ENCODE data around the gene PLPPR3. TPM values are rescaled to one million over a fixed set of nuclear protein-coding genes. Genes with fewer than 3 reads are reported as not detected.
"Not testable (repeated sequence)": the region's sequence is repeated elsewhere in the genome, so short reads cannot be mapped to it uniquely, and the experiment has no call there.

Gene PLPPR3
- total RNA-seq, 1 donor from 2014 or later = not detected

- intact Hi-C loops (cut with micrococcal nuclease) = no loop called here
Measured at GRCh38 chr19:829129-829758, 7.5 kb upstream of the PLPPR3 start.

DNA sequence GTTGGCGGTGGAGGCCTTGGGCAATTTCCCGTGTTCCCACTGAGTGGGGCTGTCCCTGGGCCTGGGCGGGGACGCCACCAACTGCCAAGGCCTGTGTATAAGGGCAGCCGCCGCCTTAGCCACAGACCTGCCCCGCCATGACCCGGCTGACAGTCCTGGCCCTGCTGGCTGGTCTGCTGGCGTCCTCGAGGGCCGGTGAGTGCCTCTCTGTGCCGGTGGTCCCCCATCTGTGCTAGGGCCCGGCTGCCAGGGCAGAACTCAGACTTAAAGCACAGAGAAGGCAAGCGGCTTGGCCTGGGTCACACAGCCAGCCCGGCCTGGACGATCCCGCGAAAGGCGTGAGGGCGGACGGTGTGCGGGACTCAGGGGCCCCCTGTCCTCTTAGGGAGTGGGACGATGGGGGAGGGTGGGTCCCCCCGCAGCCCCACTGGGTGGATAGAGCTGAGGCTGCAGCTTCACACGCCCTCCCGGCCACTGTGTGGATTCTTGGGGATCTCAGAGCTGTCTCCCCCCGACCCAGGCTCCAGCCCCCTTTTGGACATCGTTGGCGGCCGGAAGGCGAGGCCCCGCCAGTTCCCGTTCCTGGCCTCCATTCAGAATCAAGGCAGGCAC is 6.1 kb upstream of the PLPPR3 start, which contains the start of gene AZU1:
TSS of gene AZU1 (plus strand) at position 128 of the 612 bp plus-strand sequence. CDS start at position 138, 10 bp downstream.
- intact Hi-C loops (cut with micrococcal nuclease) = no loop called here

GRCh38 chr19:827314-827709 is 5.6 kb upstream of the PLPPR3 start:
- intact Hi-C loops (cut with micrococcal nuclease) = no loop called here

- intact Hi-C loops (cut with micrococcal nuclease) = no loop called here
Measured at GRCh38 chr19:825897-826644, 4.3 kb upstream of the PLPPR3 start.

DNA sequence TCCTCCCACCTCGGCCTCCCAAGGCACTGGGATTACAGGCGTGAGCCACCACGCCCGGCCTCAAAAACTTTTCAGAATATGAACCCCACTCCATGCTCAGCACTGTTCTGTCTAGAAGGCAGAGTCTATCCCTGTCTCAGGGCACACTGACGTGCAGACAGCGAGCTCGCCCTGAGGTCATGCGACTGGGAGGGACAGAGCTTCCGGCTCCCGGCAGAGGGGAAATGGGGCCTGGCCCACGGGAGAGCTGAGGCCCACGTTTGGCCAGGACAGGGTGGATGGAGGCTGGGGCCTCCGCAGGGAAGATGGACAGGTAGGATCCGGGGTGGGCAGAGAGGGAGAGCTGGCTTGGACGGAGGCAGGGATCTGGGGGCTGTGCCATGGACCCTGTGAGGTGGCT is 3.1 kb upstream of the PLPPR3 start:
- intact Hi-C loops (cut with micrococcal nuclease) = no loop called here

DNA sequence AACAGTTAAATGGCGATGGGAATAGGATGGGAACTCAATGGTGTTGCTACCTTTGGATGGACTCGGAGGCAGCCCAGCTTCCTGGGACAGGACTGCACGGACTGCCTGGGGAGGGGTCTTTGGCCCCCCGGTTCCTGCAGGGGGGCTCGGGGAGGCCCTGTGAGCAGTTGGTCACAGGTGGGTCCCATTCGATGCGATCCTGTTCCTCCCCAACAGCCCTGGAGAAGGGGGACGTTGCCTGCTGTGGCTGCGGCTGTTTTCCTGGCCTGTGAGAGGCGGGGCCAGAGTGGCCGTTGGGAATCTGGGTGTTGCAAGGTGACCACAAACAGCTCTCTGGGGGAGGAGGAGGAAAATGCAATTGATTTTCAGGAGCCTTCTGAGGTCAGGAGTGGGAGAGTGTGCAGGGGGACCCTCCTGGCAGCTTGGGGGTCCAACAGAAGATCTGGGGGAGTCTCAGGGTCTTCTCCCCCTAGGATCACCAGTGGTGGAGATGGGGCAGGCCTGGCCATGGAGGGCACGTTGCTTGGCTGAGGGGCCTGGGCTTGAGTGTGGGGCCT is 1.9 kb upstream of the PLPPR3 start:
- intact Hi-C loops (cut with micrococcal nuclease) = no loop called here

GRCh38 chr19:821231-821824 is 427 bp downstream of the PLPPR3 start:
- intact Hi-C loops (cut with micrococcal nuclease) = no loop called here

- intact Hi-C loops (cut with micrococcal nuclease) = not testable (repeated sequence)
Measured at GRCh38 chr19:820212-820611, 1.5 kb downstream of the PLPPR3 start.

GRCh38 chr19:816500-816857 is 5.3 kb downstream of the PLPPR3 start:
- intact Hi-C loops (cut with micrococcal nuclease) = no loop called here

DNA sequence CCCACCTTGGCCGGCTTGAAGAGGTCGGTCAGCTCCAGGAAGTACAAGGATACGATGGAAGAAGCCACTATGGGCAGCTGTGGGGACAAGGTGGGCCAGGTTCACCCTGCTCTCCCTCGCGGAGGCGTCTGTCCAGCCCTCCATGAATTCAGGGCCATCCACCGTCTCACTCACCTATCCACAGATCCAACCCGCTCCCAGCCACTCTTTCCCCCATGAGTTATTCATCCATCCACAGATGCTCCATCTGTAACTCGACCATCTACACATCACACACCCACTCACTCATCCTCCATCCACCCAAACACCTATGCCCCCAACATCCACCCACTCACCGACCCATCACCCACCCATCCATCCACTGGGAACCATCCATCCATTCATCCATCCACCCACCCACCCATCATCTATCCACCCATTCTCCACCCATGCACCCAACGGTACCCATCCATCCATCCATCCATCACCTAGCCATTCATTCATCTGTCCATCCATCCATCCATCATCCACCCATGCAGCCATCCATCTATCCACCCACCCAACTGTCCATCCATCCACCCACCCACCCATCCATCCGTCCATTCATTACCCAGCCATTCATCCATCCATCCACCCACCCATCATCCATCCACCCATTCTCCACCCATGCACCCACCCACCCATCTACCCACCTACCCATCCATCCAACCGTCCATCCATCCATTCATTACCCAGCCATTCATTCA is 5.8 kb downstream of the PLPPR3 start:
- intact Hi-C loops (cut with micrococcal nuclease) = no loop called here

DNA sequence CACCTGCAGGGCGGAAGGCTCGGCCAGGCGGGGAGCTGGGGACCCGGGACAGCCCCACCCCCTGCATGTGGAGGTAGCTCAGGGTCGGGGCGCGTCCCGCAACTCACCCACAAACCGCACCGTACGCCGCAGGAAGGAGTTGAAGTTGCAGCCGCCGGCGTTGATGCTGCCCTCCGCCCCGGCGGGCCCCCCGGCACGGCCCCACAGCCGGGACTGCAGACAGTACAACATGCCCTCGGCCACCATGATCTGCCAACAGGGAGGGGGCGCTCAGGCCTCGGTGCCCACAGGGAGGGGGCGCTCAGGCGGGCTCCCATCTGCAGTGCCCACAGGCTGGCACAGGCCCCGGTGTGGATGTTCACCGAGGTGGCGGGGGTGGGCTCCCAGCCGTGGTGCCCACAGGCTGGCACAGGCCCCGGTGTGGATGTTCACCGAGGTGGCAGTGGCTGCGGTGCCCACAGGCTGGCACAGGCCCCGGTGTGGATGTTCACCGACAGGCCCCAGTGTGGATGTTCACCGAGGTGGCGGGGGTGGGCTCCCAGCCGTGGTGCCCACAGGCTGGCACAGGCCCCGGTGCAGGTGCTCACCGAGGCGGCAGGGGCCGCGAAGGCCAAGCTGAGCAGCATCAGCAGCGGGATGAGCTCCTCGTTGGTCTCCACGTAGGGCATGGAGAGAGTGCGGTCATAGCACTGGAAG is 6.5 kb downstream of the PLPPR3 start:
- intact Hi-C loops (cut with micrococcal nuclease) = no loop called here

- intact Hi-C loops (cut with micrococcal nuclease) = no loop called here
Measured at GRCh38 chr19:814152-815078, 7.3 kb downstream of the PLPPR3 start.

DNA sequence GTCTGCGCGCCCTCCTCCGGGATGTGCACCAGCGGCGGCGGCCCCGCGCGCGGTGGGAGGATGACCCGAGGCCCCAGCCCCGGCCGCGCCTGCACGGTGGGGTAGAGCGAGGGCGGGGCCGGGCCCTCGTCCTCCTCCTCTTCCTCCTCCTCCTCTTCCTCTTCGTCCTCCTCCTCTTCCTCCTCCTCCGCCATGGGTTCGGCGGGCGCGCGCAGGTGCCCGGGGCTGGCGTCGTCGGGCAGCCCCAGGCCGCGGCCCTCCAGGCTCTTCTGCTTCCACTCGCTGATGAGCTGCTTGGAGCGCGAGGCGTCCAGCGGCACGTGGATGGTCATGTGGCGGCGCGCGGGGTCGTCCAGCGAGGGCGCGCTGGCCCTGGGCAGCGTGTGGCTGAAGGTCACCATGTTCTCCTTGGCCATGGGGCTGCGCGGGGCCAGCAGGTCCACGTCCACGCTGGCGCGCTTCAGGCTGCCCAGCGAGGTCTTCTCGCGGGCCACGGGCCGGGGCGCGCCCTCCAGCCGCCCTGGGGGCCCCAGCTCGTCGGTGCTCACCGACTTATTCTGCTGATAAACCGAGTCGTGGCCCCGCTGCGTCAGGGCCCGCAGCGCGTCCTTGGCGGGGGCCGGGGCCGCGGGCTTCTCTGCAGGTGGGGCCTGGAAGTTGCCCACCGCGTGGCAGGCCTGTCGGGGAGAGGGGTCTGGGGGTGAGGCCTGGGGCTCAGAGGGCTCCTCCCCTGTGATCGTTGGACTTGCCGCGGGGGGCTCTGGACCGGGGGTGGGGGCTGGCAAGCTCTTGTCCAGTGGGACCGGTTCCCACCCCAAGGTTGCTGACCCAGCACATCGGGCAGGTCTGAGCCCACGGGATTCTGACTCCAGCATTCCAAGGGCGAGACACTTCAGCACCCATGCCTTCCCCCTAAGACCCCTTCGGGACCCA is 8.3 kb downstream of the PLPPR3 start:
- intact Hi-C loops (cut with micrococcal nuclease) = no loop called here

DNA sequence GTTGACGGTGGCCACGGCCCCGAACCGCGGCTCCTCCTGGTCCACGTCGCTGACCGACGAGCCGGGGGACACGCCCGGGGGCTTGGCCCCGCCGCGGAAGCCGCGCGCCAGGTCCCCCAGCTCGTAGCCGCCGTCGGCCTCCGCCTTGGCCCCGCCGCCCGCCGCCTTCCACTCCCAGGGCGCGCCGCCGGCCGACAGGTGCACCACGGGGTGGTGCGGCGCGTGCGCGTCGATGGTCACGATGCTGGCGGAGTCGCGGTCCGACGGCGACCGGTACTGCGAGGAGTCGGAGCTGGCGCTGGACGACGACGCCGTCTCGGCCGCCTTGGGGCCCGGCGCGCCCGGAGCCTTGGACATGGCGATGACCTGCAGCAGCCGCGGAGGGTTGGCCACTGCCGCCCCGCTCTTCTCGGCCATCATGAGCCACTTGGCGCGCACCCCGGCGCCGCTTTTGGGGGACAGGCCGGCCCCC is 9.0 kb downstream of the PLPPR3 start:
- intact Hi-C loops (cut with micrococcal nuclease) = no loop called here

GRCh38 chr19:812049-812746 is 9.6 kb downstream of the PLPPR3 start:
- intact Hi-C loops (cut with micrococcal nuclease) = no loop called here

- intact Hi-C loops (cut with micrococcal nuclease) = no loop called here
Measured at GRCh38 chr19:811506-812048, 10.2 kb downstream of the PLPPR3 start.

DNA sequence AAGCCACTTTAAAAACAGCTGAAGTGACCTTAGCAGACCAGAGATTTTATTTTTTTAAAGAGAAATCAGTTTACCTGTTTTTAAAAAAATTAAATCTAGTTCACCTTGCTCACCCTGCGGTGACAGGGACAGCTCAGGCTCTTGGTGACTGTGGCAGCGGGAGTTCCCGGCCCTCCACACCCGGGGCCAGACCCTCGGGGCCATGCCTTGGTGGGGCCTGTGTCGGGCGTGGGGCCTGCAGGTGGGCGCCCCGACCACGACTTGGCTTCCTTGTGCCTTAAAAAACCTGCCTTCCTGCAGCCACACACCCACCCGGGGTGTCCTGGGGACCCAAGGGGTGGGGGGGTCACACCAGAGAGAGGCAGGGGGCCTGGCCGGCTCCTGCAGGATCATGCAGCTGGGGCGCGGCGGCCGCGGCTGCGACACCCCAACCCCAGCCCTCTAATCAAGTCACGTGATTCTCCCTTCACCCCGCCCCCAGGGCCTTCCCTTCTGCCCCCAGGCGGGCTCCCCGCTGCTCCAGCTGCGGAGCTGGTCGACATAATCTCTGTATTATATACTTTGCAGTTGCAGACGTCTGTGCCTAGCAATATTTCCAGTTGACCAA is 10.8 kb downstream of the PLPPR3 start:
- intact Hi-C loops (cut with micrococcal nuclease) = no loop called here
